Testis (tissue), 5 donors: Measurements from ENCODE around the gene RNF125. TPM values are rescaled to one million over a fixed set of nuclear protein-coding genes. Genes with fewer than 3 reads are reported as not detected.

Experiments used
- DNase-seq: peaks from one replicate; pipeline ENCODE4 v3.0.0-alpha.2; 2019
- H3K27ac ChIP-seq, 2 donors: fragments of 200-600 bp; sonication (generic); one replicate each; pipeline ENCODE4 v1.5.1; 2019
- H3K27me3 ChIP-seq: fragments of 200-600 bp; sonication (generic); one replicate; pipeline ENCODE4 v1.5.1; 2019
- H3K36me3 ChIP-seq: fragments of 200-600 bp; sonication (generic); one replicate; pipeline ENCODE4 v1.5.1; 2017; ENCODE audit warnings: low read depth; ENCODE audit errors: missing control alignments
- H3K4me1 ChIP-seq: fragments of 200-600 bp; sonication (generic); one replicate; pipeline ENCODE4 v1.5.1; 2019
- H3K4me3 ChIP-seq, 2 donors: fragments of 200-600 bp; sonication (generic); one replicate each; pipeline ENCODE4 v1.5.1; 2017 to 2019
- H3K9me3 ChIP-seq: fragments of 200-600 bp; sonication (generic); one replicate; pipeline ENCODE4 v1.5.1; 2017
- POLR2A ChIP-seq: fragments of 450-650 bp; IDR thresholded peaks from one replicate; pipeline ENCODE4 v1.6.1; 2017; ENCODE audit warnings: antibody characterized with exemption, mild to moderate bottlenecking, moderate library complexity
- WGBS, 2 donors: methylation state at CpG; one replicate each; pipeline ENCODE4 v1.1.5; 2018; 5-methylcytosine and 5-hydroxymethylcytosine counted together
- intact Hi-C: fragments of 100-400 bp; cut with DNase I; formaldehyde crosslinking; loops from one replicate; pipeline ENCODE4 v1.15.1; 2023; ENCODE audit warnings: low total_unique reads
- long read RNA-seq, 2 donors: transcript quantifications; one replicate each; lab custom pipeline, GENCODE V29; 2026
- polyA plus RNA-seq: library from polyadenylated mRNA; stranded (reverse); fragments of 350-450 nt; fragmentation: Illumina TruSeq; extraction: RNeasy Lipid Tissue Mini Kit (QIAGEN cat#74804); gene quantifications from one replicate; pipeline ENCODE4 v1.2.3, GENCODE V29; 2014; ENCODE audit warnings: low read depth, low replicate concordance; ENCODE audit not compliant: insufficient read depth
- total RNA-seq, 2 donors: library from RNA; depleted of rRNA; stranded (reverse); fragments of >200 nt; gene quantifications; one replicate each; pipeline ENCODE4 v1.2.3, GENCODE V29; 2016
- TF ChIP-seq, protein P1 (sequence below), 3 experiments: fragments of 450-650 bp in 2 of 3; fragments of 200-600 bp in 1 of 3; sonication (generic) in 1 of 3; IDR thresholded peaks; one replicate each; pipeline ENCODE4 v1.5.1; 2016 to 2019; ENCODE audit warnings: antibody characterized with exemption in 3 of 3, mild to moderate bottlenecking in 2 of 3, moderate library complexity in 1 of 3

Gene RNF125
- 1 to 10 TPM; 1.9 to 2.0 TPM for total RNA-seq
- 9.1 TPM for polyA plus RNA-seq
- long read RNA-seq, donor 1, full-length matches to known transcripts: 1 of 1 reads
- long read RNA-seq, donor 1, partial matches to known transcripts: 0 of 1 reads
- long read RNA-seq, donor 1, other reads (novel, unspliced or antisense): 0 of 1 reads
- long read RNA-seq, donor 2: 0 reads

DNA sequence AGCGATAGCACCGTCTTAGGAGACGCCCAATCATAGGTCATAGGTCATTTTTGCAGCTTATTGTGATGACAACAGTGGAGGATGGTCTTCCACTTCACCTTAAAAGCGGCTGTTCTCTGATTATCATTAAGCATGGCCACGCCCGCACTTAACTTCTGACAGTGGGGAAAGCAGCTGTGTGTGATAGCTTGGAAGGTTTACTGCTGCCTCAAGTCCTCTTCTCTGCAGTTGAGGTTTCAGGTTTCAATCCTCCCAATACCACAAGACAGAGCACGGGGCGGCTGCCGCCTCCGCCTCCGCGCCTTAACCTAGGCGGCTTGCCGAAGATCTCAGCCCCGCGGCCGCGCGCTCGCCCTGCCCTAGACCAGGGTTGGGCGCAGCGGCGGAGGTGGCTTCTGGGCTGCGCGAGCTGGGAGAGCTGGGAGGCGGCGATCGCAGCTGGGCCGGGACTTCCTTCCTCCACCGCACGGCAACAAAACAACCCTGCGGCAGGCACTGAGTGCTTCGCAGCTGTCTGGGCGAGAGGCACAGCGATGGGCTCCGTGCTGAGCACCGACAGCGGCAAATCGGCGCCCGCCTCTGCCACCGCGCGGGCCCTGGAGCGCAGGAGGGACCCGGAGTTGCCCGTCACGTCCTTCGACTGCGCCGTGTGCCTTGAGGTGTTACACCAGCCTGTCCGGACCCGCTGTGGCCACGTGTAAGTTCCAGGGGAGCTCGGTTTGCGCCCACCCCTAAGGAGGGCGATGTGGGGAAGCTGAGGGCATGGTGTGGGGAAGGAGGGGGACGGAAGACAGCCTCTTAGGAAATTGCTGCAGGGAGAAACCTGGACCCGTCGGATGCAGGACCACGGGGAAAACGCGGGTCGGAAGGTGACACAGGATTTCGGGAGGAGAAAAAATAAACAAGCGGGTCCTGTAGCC is at the start of gene RNF125:
TSS of gene RNF125 (plus strand) at position 495 of the 920 bp plus-strand sequence. CDS start at position 534, 39 bp downstream.
- Histone ChIP-seq H3K36me3 (no peaks in the 10 kb centered on the region), H3K27me3 (no peaks in the 10 kb centered on the region), H3K9me3 (no peaks in the 10 kb centered on the region), H3K27ac (peak within 1 kb of the TSS; percentile 44 to 64), H3K4me3 (peak within 1 kb of the TSS; percentile 27 to 75), H3K4me1 (peaks cover 9% of the 10 kb centered on the region)
- intact Hi-C loops: no loop called here
- WGBS, 2 donors: 0 to 1% methylated on average over 25 to 57 of the region's 66 CpGs
- TF ChIP-seq POLR2A: no peak
- TF ChIP-seq, protein P1, sequence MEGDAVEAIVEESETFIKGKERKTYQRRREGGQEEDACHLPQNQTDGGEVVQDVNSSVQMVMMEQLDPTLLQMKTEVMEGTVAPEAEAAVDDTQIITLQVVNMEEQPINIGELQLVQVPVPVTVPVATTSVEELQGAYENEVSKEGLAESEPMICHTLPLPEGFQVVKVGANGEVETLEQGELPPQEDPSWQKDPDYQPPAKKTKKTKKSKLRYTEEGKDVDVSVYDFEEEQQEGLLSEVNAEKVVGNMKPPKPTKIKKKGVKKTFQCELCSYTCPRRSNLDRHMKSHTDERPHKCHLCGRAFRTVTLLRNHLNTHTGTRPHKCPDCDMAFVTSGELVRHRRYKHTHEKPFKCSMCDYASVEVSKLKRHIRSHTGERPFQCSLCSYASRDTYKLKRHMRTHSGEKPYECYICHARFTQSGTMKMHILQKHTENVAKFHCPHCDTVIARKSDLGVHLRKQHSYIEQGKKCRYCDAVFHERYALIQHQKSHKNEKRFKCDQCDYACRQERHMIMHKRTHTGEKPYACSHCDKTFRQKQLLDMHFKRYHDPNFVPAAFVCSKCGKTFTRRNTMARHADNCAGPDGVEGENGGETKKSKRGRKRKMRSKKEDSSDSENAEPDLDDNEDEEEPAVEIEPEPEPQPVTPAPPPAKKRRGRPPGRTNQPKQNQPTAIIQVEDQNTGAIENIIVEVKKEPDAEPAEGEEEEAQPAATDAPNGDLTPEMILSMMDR (IDR thresholded peaks at IDR 0.05): no peak
- peak; percentile 71 for DNase-seq

DNA sequence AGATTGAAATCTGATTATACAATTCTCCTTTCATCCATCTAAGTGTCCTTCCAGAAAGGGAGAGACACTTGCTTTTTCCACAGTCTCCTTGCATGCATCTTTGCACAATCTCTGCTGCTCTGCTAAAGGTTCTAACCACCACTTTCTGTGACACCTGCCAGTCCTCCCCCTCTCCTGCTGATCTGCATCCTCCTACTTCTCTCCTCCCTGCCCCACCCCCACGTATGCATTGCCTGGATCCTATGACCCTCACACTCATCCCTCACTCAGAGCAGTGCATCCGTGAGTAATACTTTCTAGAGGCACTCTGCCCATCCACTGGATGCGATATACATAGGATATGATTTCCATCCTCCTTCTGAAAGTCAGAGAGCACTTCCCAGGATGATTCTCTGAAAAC is 48.0 kb upstream of the RNF125 start:
- Histone ChIP-seq H3K4me3 (no peak overlapping the region), H3K4me1 (no peaks in the 10 kb centered on the region), H3K36me3 (no peaks in the 10 kb centered on the region), H3K27me3 (no peaks in the 10 kb centered on the region), H3K27ac (no peak overlapping the region), H3K9me3 (no peaks in the 10 kb centered on the region)
- WGBS, 2 donors: 51 to 59% methylated on average over 3 of the region's 3 CpGs
- no peak for TF ChIP-seq POLR2A
- TF ChIP-seq, protein P1 (IDR thresholded peaks at IDR 0.05): no peak
- intact Hi-C loops: no loop called here
- no peak for DNase-seq

GRCh38 chr18:31973929-31974546 is 44.6 kb upstream of the RNF125 start:
- 91 to 95% methylated on average over 3 to 4 of the region's 4 CpGs for WGBS, 2 donors
- H3K9me3 ChIP-seq: no peaks in the 10 kb centered on the region
- H3K36me3 ChIP-seq: no peaks in the 10 kb centered on the region
- intact Hi-C loops: no loop called here
- H3K27me3 ChIP-seq: no peaks in the 10 kb centered on the region
- no peak overlapping the region for H3K27ac ChIP-seq
- TF ChIP-seq POLR2A: no peak
- no peak for DNase-seq
- no peaks in the 10 kb centered on the region for H3K4me1 ChIP-seq
- H3K4me3 ChIP-seq: no peak overlapping the region

GRCh38 chr18:31976242-31976641 is 42.4 kb upstream of the RNF125 start:
- H3K4me1 ChIP-seq: no peaks in the 10 kb centered on the region
- H3K27me3 ChIP-seq: no peaks in the 10 kb centered on the region
- no peaks in the 10 kb centered on the region for H3K9me3 ChIP-seq
- 65 to 72% methylated on average over 3 of the region's 3 CpGs for WGBS, 2 donors
- no peaks in the 10 kb centered on the region for H3K36me3 ChIP-seq
- TF ChIP-seq, protein P1 (IDR thresholded peaks at IDR 0.05): no peak
- no peak for TF ChIP-seq POLR2A
- intact Hi-C loops: no loop called here
- no peak overlapping the region for H3K4me3 ChIP-seq
- H3K27ac ChIP-seq: no peak overlapping the region
- DNase-seq: no peak

DNA sequence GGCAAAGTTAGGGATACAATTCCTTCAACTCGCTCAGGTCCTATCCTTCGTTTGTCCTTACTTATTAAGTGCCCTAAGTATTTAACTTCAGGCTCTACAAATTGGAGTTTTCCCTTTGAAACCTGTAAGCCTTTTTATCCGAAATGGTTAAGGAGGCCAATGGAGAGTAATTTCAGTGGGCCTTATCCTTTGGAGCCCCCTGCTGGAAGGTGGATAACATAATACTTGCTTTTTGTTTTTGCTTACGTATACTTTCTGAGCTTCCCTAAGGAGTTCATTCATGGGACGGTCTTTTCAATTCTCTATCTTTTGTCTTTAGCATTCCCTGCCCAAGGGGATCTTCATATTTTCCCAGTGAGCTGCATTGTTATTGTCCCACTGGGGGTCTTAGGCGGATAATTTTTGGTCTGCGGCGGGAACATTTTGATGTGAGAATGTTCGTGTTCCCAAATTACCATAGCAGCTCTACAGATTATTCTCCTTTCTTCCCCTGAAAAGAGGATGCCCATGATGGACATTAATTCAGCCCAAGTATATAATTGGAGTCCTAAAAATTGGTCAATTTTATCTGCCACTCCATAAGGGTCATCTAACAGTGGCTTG is 41.3 kb upstream of the RNF125 start:
- DNase-seq: peak; percentile 19
- Histone ChIP-seq H3K9me3 (no peaks in the 10 kb centered on the region), H3K36me3 (no peaks in the 10 kb centered on the region), H3K4me3 (no peak overlapping the region), H3K27me3 (no peaks in the 10 kb centered on the region), H3K27ac (no peak overlapping the region), H3K4me1 (no peaks in the 10 kb centered on the region)
- intact Hi-C loops: no loop called here
- no peak for TF ChIP-seq POLR2A
- TF ChIP-seq, protein P1 (IDR thresholded peaks at IDR 0.05): peak; percentile 41 to 68 (median 43)
- WGBS, 2 donors: 70 to 72% methylated on average over 9 of the region's 9 CpGs
